ENCODE measurements around the gene SYCP2L.

SYCP2L gene

GRCh38 chr6:11012295-11012754 lies 125.5 kb downstream of the SYCP2L start:
- Histone ChIP-seq H3K4me2 (ENCODE audit: low read length) (no peak overlapping the region), H3K9ac (no peak overlapping the region), H3K4me1 (peaks cover 15% of the 10 kb centered on the region), H3K79me2 (no peaks in the 10 kb centered on the region), H3K36me3 (ENCODE audit: control insufficient read depth, insufficient read depth, low read length) (no peaks in the 10 kb centered on the region), H3K9me3 (ENCODE audit: control insufficient read depth, low read length) (no peaks in the 10 kb centered on the region), H2AFZ (no peak overlapping the region), H3K4me3 (ENCODE audit: low read depth, low read length) (no peak overlapping the region), H3K27ac (no peak overlapping the region), H3K27me3 (ENCODE audit: control insufficient read depth, insufficient read depth, low read length) (no peaks in the 10 kb centered on the region)
- TF ChIP-seq CTCF (IDR thresholded peaks at IDR 0.05): no peak

GRCh38 chr6:11012976-11013720 lies 126.3 kb downstream of the SYCP2L start:
- H3K9ac ChIP-seq: no peak overlapping the region

GRCh38 chr6:11013721-11014070 lies 126.8 kb downstream of the SYCP2L start:
- Histone ChIP-seq H3K4me2 (ENCODE audit: low read length) (no peak overlapping the region), H3K9me3 (ENCODE audit: control insufficient read depth, low read length) (no peaks in the 10 kb centered on the region), H3K27ac (no peak overlapping the region), H3K9ac (no peak overlapping the region), H3K36me3 (ENCODE audit: control insufficient read depth, insufficient read depth, low read length) (no peaks in the 10 kb centered on the region), H3K79me2 (no peaks in the 10 kb centered on the region), H3K4me3 (ENCODE audit: low read depth, low read length) (no peak overlapping the region), H2AFZ (no peak overlapping the region), H3K4me1 (peaks cover 15% of the 10 kb centered on the region), H3K27me3 (ENCODE audit: control insufficient read depth, insufficient read depth, low read length) (no peaks in the 10 kb centered on the region)
- TF ChIP-seq CTCF (IDR thresholded peaks at IDR 0.05): no peak

More at GRCh38 chr6:11012976-11013720, 126.3 kb downstream of the SYCP2L start:
- Histone ChIP-seq H2AFZ (no peak overlapping the region), H3K4me3 (ENCODE audit: low read depth, low read length) (no peak overlapping the region), H3K4me2 (ENCODE audit: low read length) (no peak overlapping the region), H3K27me3 (ENCODE audit: control insufficient read depth, insufficient read depth, low read length) (no peaks in the 10 kb centered on the region), H3K79me2 (no peaks in the 10 kb centered on the region), H3K4me1 (peaks cover 15% of the 10 kb centered on the region), H3K27ac (no peak overlapping the region), H3K9me3 (ENCODE audit: control insufficient read depth, low read length) (no peaks in the 10 kb centered on the region), H3K36me3 (ENCODE audit: control insufficient read depth, insufficient read depth, low read length) (no peaks in the 10 kb centered on the region)
- no peak for TF ChIP-seq CTCF (IDR thresholded peaks at IDR 0.05)

- Histone ChIP-seq H3K36me3 (ENCODE audit: control insufficient read depth, insufficient read depth, low read length) (no peaks in the 10 kb centered on the region), H3K4me1 (peaks cover 9% of the 10 kb centered on the region), H3K4me2 (ENCODE audit: low read length) (no peak overlapping the region), H3K27ac (no peak overlapping the region), H3K9ac (no peak overlapping the region), H3K79me2 (no peaks in the 10 kb centered on the region), H2AFZ (no peak overlapping the region), H3K9me3 (ENCODE audit: control insufficient read depth, low read length) (no peaks in the 10 kb centered on the region), H3K4me3 (ENCODE audit: low read depth, low read length) (no peak overlapping the region), H3K27me3 (ENCODE audit: control insufficient read depth, insufficient read depth, low read length) (no peaks in the 10 kb centered on the region)
- no peak for TF ChIP-seq CTCF (IDR thresholded peaks at IDR 0.05)
These were observed 128.2 kb downstream of the SYCP2L start for GRCh38 chr6:11015102-11015501.

GRCh38 chr6:11016452-11016851 lies 129.6 kb downstream of the SYCP2L start:
- H3K4me3 ChIP-seq (ENCODE audit: low read depth, low read length): no peak overlapping the region
- no peak overlapping the region for H3K4me2 ChIP-seq (ENCODE audit: low read length)
- H3K27ac ChIP-seq: no peak overlapping the region

More at GRCh38 chr6:11016452-11016851, 129.6 kb downstream of the SYCP2L start:
- Histone ChIP-seq H2AFZ (no peak overlapping the region), H3K9me3 (ENCODE audit: control insufficient read depth, low read length) (no peaks in the 10 kb centered on the region), H3K4me1 (peaks cover 9% of the 10 kb centered on the region), H3K27me3 (ENCODE audit: control insufficient read depth, insufficient read depth, low read length) (no peaks in the 10 kb centered on the region), H3K9ac (no peak overlapping the region), H3K36me3 (ENCODE audit: control insufficient read depth, insufficient read depth, low read length) (no peaks in the 10 kb centered on the region), H3K79me2 (no peaks in the 10 kb centered on the region)
- TF ChIP-seq CTCF (IDR thresholded peaks at IDR 0.05): no peak
